Stimulated activated CD8-positive, alpha-beta memory T cell treated with anti-CD3 and anti-CD28 coated beads, Interleukin-4, amount 100 ng/mL, for 24 hours (primary cell): ENCODE results near the gene PLK4.
"Not testable (repeated sequence)": the region's sequence is repeated elsewhere in the genome, so short reads cannot be mapped to it uniquely, and the experiment has no call there.

ENCODE experiments used
- DNase-seq: peaks from one replicate; pipeline ENCODE4 v3.0.0-alpha.2; 2020; ENCODE audit warnings: low read depth

Gene PLK4

DNA sequence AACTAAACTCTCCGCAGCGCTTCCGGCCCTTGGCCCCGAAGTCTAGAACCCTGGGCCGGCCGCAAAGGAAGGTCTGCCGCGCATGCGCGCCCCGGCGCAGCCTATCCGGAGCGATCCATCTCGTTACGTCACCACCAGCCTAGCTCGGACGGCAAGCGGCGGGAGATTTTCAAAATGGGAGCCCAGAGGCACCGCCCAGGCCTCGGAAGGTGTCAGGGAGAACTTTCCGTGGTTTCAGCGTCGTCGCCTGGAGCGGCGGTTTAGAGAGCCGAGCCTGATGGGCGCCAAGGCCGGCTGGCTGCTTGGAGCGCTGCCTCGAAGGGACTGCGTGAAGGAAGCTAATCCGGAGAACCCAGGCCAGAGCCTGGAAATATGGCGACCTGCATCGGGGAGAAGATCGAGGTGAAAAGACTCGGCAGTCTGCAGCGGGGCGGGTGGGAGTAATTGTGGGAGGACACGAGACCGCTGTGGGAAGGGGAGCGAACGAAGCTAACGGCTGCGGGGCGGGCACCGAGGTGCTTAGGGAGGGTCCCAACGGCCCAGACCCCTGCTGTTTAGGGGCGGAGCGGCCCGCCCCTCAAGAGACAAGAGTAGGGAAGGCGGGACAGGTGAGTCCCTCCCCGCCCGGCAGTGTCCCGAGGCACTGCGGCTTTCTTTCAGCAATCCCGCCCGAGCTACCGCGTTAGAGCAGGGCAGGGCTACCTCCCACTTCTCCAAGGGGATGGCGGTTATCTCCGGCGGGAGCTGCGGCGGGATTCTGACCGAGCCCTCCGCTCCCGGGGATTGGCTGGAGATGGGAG lies at the start of gene PLK4:
TSS of gene PLK4 (plus strand) at position 131 of the 800 bp plus-strand sequence. CDS start at position 373, 242 bp downstream.
- DNase-seq: peak; percentile 90

DNA sequence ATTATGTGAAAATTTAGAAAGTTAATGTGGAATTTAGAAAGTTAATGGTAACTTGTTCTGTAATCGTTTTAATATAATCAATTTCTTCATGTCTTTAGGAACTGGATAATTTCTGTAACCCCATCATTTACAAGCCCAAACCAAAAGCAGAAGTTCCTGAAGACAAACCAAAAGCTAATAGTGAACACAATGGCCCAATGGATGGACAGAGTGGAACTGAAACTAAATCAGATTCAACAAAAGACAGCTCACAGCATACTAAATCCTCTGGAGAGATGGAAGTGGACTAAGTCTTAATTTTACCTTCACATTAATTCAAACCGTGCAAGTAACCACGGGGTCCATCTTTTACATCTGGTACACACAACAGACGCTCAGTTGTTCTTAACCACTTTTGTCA lies 48.1 kb upstream of the PLK4 start:
- no peak for DNase-seq

DNA sequence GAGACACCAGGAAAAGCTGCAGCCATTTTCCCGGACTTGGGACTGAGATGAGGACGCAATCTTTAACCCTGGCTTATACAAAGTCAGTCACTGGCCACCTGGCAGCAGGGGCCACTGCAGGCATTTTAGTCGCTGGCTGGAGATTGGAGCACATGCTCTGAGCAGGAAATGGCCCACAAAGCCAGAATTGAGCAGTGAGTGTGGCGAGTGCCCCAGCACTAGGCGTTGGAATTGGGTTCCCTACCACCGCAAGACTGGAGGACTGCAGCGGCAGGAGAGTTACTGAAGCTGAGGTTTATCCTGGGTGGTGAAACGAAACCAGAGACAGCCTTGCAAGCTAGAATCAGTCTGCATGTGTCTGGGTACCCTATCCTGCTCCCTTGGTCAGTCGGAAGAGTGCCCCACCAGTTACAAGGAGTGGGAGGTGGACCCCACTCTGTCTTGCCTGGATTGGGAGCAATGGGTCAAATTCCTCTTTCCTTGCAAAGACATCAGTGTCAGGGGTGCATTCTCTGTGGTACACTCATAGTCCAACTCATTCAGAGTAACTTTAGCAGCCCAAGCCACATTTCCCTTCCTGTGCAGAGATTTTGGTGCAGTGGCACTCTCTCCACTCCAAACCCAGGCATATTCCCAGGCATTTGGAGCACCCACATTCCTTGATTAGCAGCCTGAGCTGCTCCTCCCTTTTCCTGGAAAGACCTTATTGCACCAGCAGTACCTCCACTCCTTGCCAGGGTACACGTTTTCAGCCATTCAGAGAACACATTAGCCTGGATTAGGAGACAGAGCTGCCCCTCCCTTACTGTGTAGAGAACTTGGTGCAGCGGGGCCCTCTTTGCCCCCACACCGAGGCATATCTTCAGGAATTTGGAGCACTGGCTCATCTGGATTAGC lies 36.7 kb upstream of the PLK4 start:
- no peak for DNase-seq

DNA sequence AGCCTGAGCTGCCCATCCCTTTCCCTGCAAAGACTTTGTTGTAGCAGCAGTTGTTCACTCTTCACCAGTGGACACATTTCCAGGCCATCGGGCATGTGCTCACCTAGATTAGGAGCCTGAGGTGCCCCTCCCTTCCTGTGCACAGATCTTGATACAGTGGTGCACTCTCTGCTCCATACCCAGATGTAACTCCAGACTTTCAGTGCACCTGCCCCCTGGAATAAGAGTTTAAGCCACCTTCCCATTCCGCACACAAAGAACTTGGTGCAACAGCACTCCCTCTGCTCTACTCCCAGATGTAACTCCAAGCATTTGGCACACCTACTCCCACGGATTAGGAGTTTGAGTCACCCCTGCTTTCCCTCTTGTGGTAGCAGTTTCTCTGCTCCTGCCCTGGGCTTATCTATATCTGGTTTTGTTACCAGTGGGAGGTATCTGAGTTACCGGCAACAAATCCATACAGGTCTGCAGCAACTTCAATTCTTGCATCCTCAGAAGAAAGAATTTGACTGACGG lies 36.0 kb upstream of the PLK4 start:
- DNase-seq: no peak

DNA sequence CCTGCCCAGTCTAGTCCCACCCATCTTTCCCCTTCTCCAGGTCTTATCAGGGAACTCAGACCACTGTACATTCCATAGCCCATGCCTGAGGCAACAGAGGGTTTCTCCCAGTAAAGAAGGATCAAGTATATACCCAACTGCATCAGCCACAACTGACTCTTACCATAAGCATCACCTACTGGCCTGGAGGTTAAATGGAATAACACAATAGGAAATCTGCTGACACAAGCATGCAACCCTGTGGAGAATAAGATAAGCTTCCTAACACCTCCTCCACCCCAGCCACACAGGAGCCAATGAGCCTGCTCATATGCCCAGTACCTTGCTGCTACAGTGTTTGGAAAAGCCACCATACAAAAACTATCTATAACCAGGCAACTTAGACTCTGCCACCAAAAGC lies 34.6 kb upstream of the PLK4 start:
- no peak for DNase-seq

DNA sequence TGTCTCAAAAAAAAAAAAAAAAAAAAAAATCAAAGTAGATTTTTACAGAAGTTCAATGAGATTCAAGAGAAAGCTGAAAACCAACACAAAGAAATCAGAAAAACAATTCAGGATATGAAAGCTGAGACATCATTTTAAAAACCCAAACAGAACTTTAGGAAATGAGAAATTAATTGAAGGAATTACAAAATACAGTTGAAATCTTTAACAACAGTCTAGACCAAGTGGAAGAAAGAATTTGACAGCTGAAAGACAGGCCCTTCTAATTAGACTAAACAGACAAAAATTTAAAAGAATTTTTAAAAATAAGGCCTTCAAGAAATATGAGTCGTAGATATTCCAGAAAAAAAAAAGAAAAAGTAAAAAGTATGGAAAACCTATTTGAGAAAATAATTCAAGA lies 33.9 kb upstream of the PLK4 start:
- no peak for DNase-seq

DNA sequence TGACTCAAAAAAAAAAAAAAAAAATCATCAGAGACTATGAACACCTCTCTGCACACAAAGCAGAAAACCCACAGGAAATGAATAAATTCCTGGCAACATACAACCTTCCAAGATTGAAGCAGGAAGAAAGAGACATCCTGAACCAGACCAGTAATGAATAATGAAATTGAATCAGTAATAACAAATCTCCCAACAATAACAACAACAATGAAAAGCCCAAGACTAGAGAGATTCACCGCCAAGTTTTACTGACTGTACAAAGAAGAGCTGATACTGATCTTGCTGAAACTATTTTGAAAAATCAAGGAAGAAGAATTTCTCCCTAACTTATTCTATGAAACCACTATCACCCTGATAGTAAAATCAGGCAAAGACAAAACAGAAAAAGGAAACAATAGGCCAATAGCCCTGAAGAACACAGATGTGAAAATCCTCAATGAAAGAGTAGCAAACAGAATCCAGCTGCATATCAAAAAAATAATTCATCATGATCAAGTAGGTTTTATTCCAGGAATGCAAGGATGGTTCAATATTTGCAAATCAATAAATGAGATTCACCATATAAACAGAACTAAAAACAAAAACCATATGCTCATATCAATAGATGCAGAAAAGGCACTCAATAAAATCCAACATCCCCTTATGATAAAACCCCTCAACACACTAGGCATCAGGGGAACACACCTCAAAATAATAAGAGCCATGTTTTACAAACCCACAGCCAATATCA lies 31.0 kb upstream of the PLK4 start:
- DNase-seq: no peak

DNA sequence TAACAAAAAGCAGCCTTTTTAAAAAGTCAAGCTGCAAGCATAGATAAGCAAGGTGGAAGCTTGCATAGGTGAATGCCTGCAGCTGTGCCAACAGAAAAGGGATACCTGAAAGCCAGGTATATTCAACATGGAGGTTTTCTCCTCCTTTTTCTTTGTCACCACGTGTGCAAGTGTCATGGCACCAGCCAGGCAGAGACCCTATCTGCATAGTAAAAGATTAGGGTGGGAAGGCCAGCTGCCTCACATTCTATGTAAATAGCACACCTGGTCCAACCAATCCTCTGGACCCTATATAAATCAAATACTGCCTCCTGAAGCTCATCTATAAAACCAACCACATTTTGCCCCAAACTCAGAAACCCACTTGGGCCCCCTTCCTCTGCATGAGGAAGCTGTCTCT lies 28.0 kb upstream of the PLK4 start:
- no peak for DNase-seq

DNA sequence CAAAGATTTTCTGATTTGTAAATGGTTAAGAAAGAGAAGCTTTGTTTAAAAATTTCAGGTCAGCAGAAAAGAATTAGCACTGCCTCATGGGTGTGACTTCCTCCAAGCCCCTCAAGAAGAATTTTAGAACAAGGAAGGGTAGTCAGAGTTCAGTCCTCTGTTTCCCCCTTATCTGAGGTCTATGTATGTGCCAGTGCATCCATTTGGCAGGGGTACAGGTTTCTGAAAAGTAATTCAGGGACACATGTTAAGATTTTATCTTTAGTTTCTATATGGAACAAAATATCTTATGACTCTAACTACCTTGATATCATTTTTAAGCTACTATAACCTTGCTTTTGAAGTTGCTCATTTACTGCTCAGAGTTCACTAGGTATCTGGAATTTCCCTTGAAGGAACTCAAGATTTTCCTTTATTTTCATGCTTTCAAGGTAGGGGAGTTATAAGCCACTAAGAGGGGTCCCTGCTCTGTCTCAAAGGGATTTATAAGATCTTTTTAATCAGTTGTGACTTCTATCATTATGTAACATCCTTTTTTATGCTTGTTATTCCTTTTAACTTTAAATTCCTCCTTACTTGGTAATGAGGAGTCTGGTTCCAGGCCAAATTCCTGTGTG lies 24.4 kb upstream of the PLK4 start:
- DNase-seq: no peak

DNA sequence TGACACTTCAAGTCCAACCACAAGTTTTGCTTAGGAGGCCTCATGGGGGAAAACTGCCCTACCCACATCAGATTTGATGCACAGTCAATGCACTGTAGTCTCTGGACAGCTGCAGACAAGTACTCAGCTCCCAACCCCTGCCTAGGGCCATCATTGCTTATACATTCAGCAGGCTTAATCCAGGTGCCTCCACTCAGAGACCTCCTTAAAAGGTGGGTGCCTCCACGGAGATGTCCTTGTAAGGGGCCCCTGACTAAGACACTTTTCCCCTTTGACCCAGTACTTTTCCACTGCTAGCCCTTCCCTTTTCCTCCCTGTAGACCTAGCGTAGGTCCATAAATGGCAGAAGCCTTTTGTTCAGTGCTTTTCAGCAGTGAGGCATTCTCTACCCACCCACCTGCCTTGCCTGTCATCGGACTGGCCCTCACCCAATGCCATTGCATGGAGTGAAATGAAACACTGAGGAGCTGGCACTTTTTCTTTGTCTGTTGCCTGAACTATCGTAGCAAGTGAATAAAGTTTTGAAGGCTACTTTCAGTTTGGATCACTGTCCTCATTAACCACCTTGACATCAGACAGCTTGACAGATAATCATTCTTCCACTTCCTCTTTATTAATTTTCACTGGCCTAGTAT lies 23.8 kb upstream of the PLK4 start:
- no peak for DNase-seq

DNA sequence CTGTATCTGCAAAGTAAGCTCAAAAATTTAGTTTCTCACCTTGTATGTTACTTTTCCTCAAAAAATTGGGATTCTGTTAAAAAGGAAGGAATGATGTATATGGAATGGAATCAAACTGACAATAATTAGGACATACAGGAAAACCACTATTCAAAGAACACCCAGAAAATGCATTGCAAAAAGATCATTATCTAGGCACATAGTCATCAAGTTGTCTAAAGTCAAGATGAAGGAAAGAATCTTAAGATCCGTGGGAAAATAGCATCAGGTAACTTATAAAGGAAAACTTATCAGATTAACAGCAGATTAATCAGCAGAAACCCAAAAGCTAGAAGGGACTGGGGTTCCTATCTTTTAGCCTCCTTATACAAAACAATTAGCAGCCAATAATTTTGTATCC lies 23.1 kb upstream of the PLK4 start:
- DNase-seq: no peak

DNA sequence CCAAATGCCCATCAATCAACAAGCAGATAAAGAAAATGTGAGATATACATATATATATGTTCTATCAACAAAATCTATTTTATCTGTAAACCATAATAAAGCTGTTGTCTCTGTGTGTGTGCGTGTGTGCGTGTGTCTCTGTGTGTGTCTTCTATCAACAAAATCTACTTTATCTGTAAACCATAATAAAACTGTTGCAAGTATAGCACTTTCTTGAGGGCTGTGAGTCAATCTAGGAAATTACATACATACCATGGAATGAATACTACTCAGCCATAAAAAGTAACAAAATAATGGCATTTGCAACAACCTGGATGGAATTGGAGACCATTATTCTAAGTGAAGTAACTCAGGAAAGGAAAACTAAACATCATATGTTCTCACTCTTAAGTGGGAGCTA lies 12.5 kb upstream of the PLK4 start:
- DNase-seq: no peak

DNA sequence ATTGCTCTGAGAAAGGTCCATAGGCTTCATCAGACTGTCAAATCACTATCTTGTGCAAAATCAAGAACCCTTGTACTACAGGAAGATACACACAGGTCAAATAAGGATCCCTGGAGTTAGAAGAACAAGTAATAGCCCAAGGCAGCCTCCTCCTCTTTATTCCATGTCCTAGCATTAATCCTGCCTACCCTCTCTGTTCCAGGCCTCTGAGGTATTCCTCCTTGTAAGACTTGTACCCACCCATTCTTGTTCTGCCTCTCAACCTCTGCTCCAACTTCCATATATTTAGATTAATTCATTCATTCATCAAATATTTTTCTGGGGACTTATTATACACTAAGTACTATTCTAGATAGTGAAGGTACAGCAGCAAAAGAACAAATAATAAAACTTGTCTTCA lies 10.4 kb upstream of the PLK4 start:
- no peak for DNase-seq

DNA sequence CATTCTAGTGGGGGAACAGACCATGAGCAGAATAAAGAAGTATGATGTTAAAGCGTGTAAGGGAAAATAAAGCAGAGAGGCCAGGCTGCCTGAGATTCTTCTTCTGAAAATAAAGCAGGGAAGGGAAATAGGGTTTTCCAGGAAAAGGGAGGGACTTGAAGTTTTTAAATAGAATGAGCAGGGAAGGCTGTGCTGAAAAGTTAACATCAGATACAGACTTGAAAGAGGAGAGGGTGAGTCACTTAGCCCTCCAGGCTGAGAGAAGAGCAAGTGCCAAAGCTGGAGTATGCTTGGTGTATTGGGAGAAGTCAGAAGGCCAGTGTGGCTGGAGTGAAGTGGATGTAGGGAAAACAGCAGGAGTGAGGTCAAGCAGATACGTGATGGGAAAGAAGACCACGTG lies 10.0 kb upstream of the PLK4 start:
- no peak for DNase-seq

DNA sequence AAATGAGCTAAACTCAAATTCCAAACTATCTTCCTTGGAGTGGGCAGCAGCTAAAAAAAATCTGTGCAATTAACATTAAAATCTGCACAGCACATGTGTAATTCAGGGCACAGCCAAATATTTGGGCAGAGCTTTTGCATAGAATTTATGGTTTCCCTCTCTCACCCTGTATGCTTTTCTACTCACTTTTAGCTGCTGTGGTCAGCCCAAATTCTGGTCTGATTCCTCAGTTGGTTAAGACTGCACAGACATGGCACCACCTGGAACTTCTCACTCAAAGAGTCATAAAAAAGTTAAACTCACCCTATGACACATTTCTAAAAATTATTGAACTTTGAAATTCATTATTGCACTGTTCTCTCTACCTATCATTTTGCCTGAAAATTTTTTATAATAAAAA lies 4.9 kb upstream of the PLK4 start:
- no peak for DNase-seq

DNA sequence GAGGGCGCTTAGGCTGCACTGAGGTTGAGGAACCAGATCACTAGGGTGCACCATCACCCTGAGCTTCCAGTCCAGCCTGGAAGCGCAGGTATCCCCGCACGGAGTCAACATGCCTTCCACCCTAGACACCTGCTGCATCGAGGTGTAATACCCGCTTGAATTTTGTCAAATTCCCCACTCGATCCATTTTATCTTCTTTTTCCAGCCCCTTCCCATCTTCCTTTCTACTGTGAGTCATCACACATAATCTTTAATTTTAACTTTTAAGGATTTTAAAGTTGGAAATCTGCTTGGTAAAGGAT lies 821 bp downstream of the PLK4 start:
- DNase-seq: no peak

DNA sequence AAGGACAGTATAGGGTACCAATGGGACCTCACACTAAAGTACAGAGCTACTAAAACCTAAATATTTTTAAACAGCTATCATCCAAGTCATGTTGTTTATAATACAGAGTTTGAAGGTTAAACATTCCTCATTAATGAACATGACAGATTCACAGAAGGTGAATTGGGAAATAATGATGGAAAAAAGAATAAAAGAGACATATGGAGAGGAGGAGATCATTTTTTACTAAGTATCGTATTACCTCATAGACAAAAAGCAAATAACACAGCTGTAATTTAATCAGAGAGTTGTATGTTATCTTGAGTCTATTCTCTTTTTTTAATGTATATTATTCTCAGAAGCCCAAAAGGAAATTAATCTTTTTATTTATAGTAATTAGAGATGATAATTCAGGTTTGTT lies 7.9 kb downstream of the PLK4 start:
- DNase-seq: no peak

DNA sequence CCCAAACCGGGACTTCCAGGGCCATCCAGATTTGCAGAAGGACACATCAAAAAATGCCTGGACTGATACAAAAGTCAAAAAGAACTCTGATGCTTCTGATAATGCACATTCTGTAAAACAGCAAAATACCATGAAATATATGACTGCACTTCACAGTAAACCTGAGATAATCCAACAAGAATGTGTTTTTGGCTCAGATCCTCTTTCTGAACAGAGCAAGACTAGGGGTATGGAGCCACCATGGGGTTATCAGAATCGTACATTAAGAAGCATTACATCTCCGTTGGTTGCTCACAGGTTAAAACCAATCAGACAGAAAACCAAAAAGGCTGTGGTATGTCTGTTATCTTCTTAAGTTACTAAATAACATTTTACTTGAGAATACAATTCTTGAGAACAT lies 9.2 kb downstream of the PLK4 start:
- no peak for DNase-seq

DNA sequence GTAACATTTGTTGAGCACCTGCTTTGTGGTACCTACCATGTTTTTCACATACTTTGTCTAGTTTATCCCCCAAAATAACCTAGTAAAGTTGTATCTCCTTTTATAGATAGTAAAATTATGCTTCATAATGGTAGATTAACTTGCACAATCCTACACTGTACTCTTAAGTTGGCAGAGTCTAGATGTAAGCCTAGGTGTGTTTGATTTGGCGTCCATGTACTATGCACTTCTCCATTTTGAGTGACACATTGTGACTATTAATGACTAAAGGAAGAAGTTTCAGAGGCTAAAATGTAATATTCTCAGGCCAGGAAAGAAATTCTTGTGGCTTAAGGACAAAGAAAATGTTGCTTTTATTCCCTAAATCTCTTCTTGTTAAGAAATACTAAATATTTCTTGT lies 15.4 kb downstream of the PLK4 start:
- no peak for DNase-seq

DNA sequence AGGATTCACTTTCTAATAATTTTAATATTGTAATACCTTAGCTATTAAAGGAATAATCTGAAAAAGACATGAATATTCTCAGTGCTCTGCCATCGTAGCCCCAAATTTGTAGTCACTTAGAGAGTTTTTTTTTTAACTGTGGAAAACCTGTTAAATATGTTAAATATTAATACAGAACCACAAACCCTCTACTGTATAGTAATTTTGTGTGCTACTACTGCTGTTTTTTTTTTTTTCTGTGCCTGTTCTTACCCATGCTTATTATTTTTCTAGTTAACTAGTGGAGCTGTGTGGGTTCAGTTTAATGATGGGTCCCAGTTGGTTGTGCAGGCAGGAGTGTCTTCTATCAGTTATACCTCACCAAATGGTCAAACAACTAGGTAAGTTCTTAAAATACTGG lies 15.8 kb downstream of the PLK4 start:
- DNase-seq: no peak

DNA sequence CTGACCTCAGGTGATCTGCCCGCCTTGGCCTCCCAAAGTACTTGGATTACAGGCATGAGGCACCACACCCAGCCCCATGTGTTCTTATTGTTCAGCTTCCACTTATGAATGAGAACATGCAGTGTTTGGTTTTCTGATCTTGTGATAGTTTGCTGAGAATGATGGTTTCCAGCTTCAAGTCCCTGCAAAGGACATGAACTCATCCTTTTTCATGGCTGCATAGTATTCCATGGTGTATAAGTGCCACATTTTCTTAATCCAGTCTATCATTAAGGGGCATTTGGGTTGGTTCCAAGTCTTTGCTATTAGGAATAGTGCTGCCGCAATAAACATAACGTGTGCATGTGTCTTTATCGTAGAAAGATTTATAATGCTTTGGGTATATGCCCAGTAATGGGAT lies 19.0 kb downstream of the PLK4 start:
- DNase-seq: not testable (repeated sequence)

DNA sequence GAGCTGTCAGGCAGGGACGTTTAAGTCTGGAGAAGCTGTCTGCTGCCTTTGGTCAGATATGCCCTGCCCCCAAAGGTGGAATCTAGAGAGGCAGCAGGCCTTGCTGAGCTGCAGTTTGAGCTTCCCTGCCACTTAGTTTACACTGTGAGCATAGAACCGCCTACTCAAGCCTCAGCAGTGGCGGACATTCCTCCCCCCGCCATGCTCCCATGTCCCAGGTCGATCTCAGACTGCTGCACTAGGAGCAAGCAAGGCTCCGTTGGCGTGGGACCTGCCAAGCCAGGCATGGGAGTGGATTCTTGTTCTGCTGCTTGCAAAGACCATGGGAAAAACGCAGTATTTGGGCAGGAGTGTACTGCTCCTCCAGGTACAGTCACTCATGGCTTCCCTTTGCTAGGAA lies 24.3 kb downstream of the PLK4 start:
- DNase-seq: no peak
